ENCODE measurements around the gene DIPK1A.

The DIPK1A gene

GRCh38 chr1:92952714-92953113 lies 8.5 kb downstream of the DIPK1A start:
- no peak for DNase-seq (ENCODE audit: low read depth)

- DNase-seq (ENCODE audit: low read depth) = no peak
These were observed 10.1 kb downstream of the DIPK1A start for GRCh38 chr1:92951141-92951582.

- DNase-seq (ENCODE audit: low read depth) = no peak
These were observed 11.1 kb downstream of the DIPK1A start for GRCh38 chr1:92949937-92950817.

- DNase-seq (ENCODE audit: low read depth) = no peak
These were observed 13.2 kb downstream of the DIPK1A start for GRCh38 chr1:92948071-92948470.

GRCh38 chr1:92945748-92946270 lies 15.5 kb downstream of the DIPK1A start:
- DNase-seq (ENCODE audit: low read depth) = no peak

GRCh38 chr1:92944901-92945747 lies 16.1 kb downstream of the DIPK1A start:
- DNase-seq (ENCODE audit: low read depth) = no peak

- no peak for DNase-seq (ENCODE audit: low read depth)
These were observed 17.8 kb downstream of the DIPK1A start for GRCh38 chr1:92943502-92943847.

GRCh38 chr1:92940541-92940940 lies 20.7 kb downstream of the DIPK1A start:
- no peak for DNase-seq (ENCODE audit: low read depth)

GRCh38 chr1:92937731-92938130 lies 23.5 kb downstream of the DIPK1A start:
- DNase-seq (ENCODE audit: low read depth) = no peak

- DNase-seq (ENCODE audit: low read depth) = no peak
These were observed 24.4 kb downstream of the DIPK1A start for GRCh38 chr1:92936865-92937264.

GRCh38 chr1:92934395-92935378 lies 26.6 kb downstream of the DIPK1A start:
- DNase-seq (ENCODE audit: low read depth) = no peak

- no peak for DNase-seq (ENCODE audit: low read depth)
These were observed 27.8 kb downstream of the DIPK1A start for GRCh38 chr1:92933459-92933858.

- DNase-seq (ENCODE audit: low read depth) = no peak
These were observed 29.6 kb downstream of the DIPK1A start for GRCh38 chr1:92931691-92932090.

- DNase-seq (ENCODE audit: low read depth) = no peak
These were observed 31.8 kb downstream of the DIPK1A start for GRCh38 chr1:92929461-92929860.

GRCh38 chr1:92927870-92928269 lies 33.4 kb downstream of the DIPK1A start:
- DNase-seq (ENCODE audit: low read depth) = no peak

- DNase-seq (ENCODE audit: low read depth) = no peak
These were observed 34.4 kb downstream of the DIPK1A start for GRCh38 chr1:92926873-92927272.

- DNase-seq (ENCODE audit: low read depth) = no peak
These were observed 36.8 kb downstream of the DIPK1A start for GRCh38 chr1:92924501-92924900.

GRCh38 chr1:92923664-92924063 lies 37.6 kb downstream of the DIPK1A start:
- DNase-seq (ENCODE audit: low read depth) = no peak

- no peak for DNase-seq (ENCODE audit: low read depth)
These were observed 38.8 kb downstream of the DIPK1A start for GRCh38 chr1:92922356-92923035.

GRCh38 chr1:92921031-92922023 lies 39.9 kb downstream of the DIPK1A start:
- DNase-seq (ENCODE audit: low read depth) = no peak

All from activated T-helper 1 cell treated with Interleukin-2 at 50 U/mL for 16 hours (primary cell).